PC-3 (cell line): ENCODE results near the gene ASB2. TPM values are rescaled to one million over a fixed set of nuclear protein-coding genes. Genes with fewer than 3 reads are reported as not detected.

ENCODE experiments used
- ATAC-seq: fragments of 200-7000 bp; cut with Tn5 transposase; 2 replicates; pipeline ENCODE4 v1.9.1; 2020; ENCODE audit warnings: mild to moderate bottlenecking, moderate library complexity
- BruUV-seq: library from RNA; stranded (reverse); fragments of 400-500 nt; replicated peaks from 2 replicates; lab custom pipeline; 2021; lab: Mats Ljungman, UMichigan
- CTCF ChIA-PET: fragments of 300-600 bp; sonication (Branson Sonifier 250); formaldehyde crosslinking; loops from one replicate; lab custom pipeline; 2022; ENCODE audit warnings: antibody characterized with exemption; lab: Charles Lee
- POLR2A ChIA-PET: fragments of 300-600 bp; sonication (Branson Sonifier 250); formaldehyde crosslinking; loops from one replicate; lab custom pipeline; 2022; ENCODE audit warnings: antibody characterized with exemption; ENCODE audit not compliant: unreplicated experiment; lab: Charles Lee
- DNase-seq: peaks from one replicate; pipeline ENCODE4 v3.0.0-alpha.2; 2015
- H2AFZ ChIP-seq: fragments of 300-600 bp; sonication (generic); 2 replicates; pipeline ENCODE4 v1.6.0; 2016; ENCODE audit warnings: antibody characterized with exemption, low read length
- H3F3A ChIP-seq: fragments of 300-600 bp; sonication (generic); one replicate; pipeline ENCODE4 v1.6.0; 2017; ENCODE audit warnings: antibody characterized with exemption, low read length, control low read depth, mild to moderate bottlenecking; ENCODE audit not compliant: unreplicated experiment
- H3K27ac ChIP-seq: fragments of 300-600 bp; sonication (generic); 2 replicates; pipeline ENCODE4 v1.5.1; 2016; ENCODE audit warnings: mild to moderate bottlenecking, low read length
- H3K27me3 ChIP-seq: fragments of 300-600 bp; sonication (generic); 2 replicates; pipeline ENCODE4 v1.6.1; 2016; ENCODE audit warnings: low read length, mixed read lengths
- H3K36me3 ChIP-seq: fragments of 300-600 bp; sonication (generic); 2 replicates; pipeline ENCODE4 v1.6.1; 2016; ENCODE audit warnings: low read depth, mixed run types, low read length, mixed read lengths
- H3K4me1 ChIP-seq: fragments of 300-600 bp; sonication (generic); 2 replicates; pipeline ENCODE4 v1.5.1; 2016; ENCODE audit warnings: low read length; ENCODE audit not compliant: insufficient read depth
- H3K4me2 ChIP-seq: fragments of 300-600 bp; sonication (generic); 2 replicates; pipeline ENCODE4 v1.6.0; 2016; ENCODE audit warnings: low read length
- H3K4me3 ChIP-seq: fragments of 300-600 bp; sonication (generic); 2 replicates; pipeline ENCODE4 v1.5.1; 2016; ENCODE audit warnings: mild to moderate bottlenecking, low read length, mixed read lengths
- H3K79me2 ChIP-seq: fragments of 300-600 bp; sonication (generic); 2 replicates; pipeline ENCODE4 v1.6.1; 2017; ENCODE audit warnings: low read length, mixed read lengths
- H3K9ac ChIP-seq: fragments of 300-600 bp; sonication (generic); 2 replicates; pipeline ENCODE4 v1.6.0; 2016; ENCODE audit warnings: mild to moderate bottlenecking, low read length
- H3K9me2 ChIP-seq: fragments of 300-600 bp; sonication (generic); replicated peaks from 2 replicates; pipeline ENCODE4 v1.6.1; 2016; ENCODE audit warnings: mixed run types, low read length, mixed read lengths
- H3K9me3 ChIP-seq: fragments of 300-600 bp; sonication (generic); 2 replicates; pipeline ENCODE4 v1.6.1; 2016; ENCODE audit warnings: low read length, mixed read lengths
- H4K20me1 ChIP-seq: fragments of 300-600 bp; sonication (generic); 2 replicates; pipeline ENCODE4 v1.6.1; 2016; ENCODE audit warnings: low read length, mixed read lengths
- EZH2 ChIP-seq: fragments of 300-600 bp; sonication (generic); IDR thresholded peaks from one replicate; pipeline ENCODE4 v1.6.1; 2017; ENCODE audit warnings: antibody characterized with exemption, mild to moderate bottlenecking, low read length; ENCODE audit not compliant: unreplicated experiment
- EZH2phosphoT487 ChIP-seq: fragments of 300-600 bp; sonication (generic); IDR thresholded peaks from 2 replicates; pipeline ENCODE4 v1.6.1; 2018; ENCODE audit warnings: mild to moderate bottlenecking, antibody characterized with exemption, low read length, borderline replicate concordance
- intact Hi-C: fragments of 100-400 bp; cut with micrococcal nuclease; formaldehyde crosslinking; loops from 2 replicates; pipeline ENCODE4 v1.9.0; 2023
- total RNA-seq: library from RNA; depleted of rRNA; stranded (reverse); fragments of >200 nt; gene quantifications from 2 replicates; pipeline ENCODE4 v1.2.3, GENCODE V29; 2014
- TF ChIP-seq, protein P1 (sequence below): fragments of 300-600 bp; sonication (generic); conservative IDR thresholded peaks from 2 replicates; pipeline ENCODE4 v1.5.1; 2017; ENCODE audit warnings: antibody characterized with exemption, low read depth, mild to moderate bottlenecking, low read length

The ASB2 gene
- total RNA-seq, 1 experiment from 2014 or later = 0.22 TPM

DNA sequence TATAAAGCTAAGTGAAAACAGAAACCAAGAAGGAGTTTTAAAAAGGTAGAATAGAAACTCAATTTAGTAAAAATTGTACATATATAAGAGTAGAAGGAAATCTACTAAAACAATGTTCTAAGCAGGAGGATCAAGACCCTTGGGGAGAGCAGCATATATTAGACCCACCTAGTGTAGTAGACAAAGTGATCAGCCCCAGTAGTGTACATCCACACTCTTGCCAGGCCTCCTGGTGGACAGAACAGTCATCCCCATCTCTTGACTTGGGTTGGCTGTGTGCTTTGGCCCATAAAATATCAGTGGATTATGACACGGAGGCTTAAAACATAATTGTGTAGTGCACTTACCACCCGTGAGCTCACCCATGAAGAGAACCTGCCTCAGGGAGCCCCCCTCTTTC lies 38.9 kb upstream of the ASB2 start:
- no peak for ATAC-seq
- Histone ChIP-seq H3K9ac (no peak overlapping the region), H3K4me1 (peaks cover 6% of the 10 kb centered on the region; the same call in 1 of the 2 replicates), H3K9me3 (no peaks in the 10 kb centered on the region), H4K20me1 (no peaks in the 10 kb centered on the region), H3K9me2 (no peaks in the 10 kb centered on the region), H3K4me3 (no peak overlapping the region), H3K27ac (no peak overlapping the region), H3K36me3 (no peaks in the 10 kb centered on the region), H3F3A (no peaks in the 10 kb centered on the region), H3K4me2 (no peak overlapping the region), H3K27me3 (no peaks in the 10 kb centered on the region), H2AFZ (no peak overlapping the region), H3K79me2 (no peaks in the 10 kb centered on the region)
- DNase-seq = no peak
- ChIA-PET POLR2A (interaction anchor here (0.5 kb wide), 1 partner anchor 684 kb away, joined by 5 read pairs; no protein-coding TSS in a partner anchor), CTCF (no interaction called here)
- BruUV-seq = no TSS peak
- TF ChIP-seq, protein P1, sequence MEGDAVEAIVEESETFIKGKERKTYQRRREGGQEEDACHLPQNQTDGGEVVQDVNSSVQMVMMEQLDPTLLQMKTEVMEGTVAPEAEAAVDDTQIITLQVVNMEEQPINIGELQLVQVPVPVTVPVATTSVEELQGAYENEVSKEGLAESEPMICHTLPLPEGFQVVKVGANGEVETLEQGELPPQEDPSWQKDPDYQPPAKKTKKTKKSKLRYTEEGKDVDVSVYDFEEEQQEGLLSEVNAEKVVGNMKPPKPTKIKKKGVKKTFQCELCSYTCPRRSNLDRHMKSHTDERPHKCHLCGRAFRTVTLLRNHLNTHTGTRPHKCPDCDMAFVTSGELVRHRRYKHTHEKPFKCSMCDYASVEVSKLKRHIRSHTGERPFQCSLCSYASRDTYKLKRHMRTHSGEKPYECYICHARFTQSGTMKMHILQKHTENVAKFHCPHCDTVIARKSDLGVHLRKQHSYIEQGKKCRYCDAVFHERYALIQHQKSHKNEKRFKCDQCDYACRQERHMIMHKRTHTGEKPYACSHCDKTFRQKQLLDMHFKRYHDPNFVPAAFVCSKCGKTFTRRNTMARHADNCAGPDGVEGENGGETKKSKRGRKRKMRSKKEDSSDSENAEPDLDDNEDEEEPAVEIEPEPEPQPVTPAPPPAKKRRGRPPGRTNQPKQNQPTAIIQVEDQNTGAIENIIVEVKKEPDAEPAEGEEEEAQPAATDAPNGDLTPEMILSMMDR = no peak
- no peak for TF ChIP-seq EZH2
- no peak for TF ChIP-seq EZH2phosphoT487
- intact Hi-C loops = no loop called here

DNA sequence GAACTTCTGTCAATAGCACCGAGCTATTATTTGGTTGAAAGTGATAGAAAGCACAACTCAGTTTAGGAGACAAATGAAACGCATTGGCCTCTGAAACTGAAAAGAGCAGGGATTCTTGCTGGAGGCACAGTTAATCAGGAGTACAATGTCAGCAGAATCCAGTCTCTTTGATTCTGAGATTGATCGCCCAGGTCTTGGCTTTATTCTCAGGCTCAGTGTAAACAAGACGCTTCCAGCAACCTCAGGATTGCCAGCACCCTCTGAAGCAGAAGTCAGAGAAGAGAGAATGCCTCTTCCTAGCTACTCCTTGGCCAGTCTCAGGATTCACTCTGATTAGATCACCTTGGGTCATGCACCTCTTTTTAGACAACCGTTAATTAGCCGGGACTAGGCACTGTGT lies 38.0 kb upstream of the ASB2 start:
- intact Hi-C loops = no loop called here
- POLR2A ChIA-PET = interaction anchor here (0.5 kb wide), 1 partner anchor 683 kb away, joined by 5 read pairs; no protein-coding TSS in a partner anchor
- no peaks in the 10 kb centered on the region for H4K20me1 ChIP-seq

DNA sequence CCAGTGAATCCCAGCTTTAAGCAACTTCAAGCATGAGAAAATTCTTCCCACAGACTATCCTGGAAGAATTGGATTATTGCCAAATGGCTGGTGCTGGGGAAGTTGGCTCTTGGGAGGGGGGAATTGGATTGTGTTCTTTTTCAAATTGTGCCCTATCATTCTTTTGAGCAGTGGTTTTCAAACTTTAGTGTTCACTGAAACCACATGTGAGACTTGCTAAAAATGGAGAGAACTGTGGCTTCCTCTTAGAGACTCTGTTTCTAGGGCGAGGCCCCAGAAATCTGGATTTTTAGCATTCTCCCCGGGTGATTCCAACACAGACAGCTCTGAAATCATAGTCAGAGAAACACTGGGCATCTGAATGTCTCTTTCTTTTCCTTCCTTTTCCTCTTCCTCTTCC lies 35.4 kb upstream of the ASB2 start:
- TF ChIP-seq EZH2phosphoT487 (no peak), EZH2 (no peak)
- TF ChIP-seq, protein P1 = no peak
- Histone ChIP-seq H3F3A (no peaks in the 10 kb centered on the region), H3K27ac (no peak overlapping the region), H2AFZ (no peak overlapping the region), H4K20me1 (no peaks in the 10 kb centered on the region), H3K4me2 (no peak overlapping the region), H3K4me3 (no peak overlapping the region), H3K79me2 (no peaks in the 10 kb centered on the region), H3K9me3 (no peaks in the 10 kb centered on the region), H3K36me3 (no peaks in the 10 kb centered on the region), H3K9ac (no peak overlapping the region), H3K4me1 (0 out of 2 replicates have a peak, but pooled peaks cover 7% of the 10 kb centered on the region), H3K9me2 (no peaks in the 10 kb centered on the region), H3K27me3 (no peaks in the 10 kb centered on the region)
- ATAC-seq (no peak), DNase-seq (no peak)
- no TSS peak for BruUV-seq
- intact Hi-C loops = no loop called here
- CTCF ChIA-PET = no interaction called here
- POLR2A ChIA-PET = no interaction called here

More for the DNA sequence above, 38.0 kb upstream of the ASB2 start:
- TF ChIP-seq EZH2phosphoT487 = no peak
- TF ChIP-seq EZH2 = no peak
- TF ChIP-seq, protein P1 = no peak
- Histone ChIP-seq H3K79me2 (no peaks in the 10 kb centered on the region), H3K9ac (no peak overlapping the region), H3K9me3 (no peaks in the 10 kb centered on the region), H3K27ac (no peak overlapping the region), H3K36me3 (no peaks in the 10 kb centered on the region), H3F3A (no peaks in the 10 kb centered on the region), H3K4me1 (peaks cover 10% of the 10 kb centered on the region; the same call in 1 of the 2 replicates), H3K4me2 (no peak overlapping the region), H3K4me3 (no peak overlapping the region), H2AFZ (no peak overlapping the region), H3K27me3 (no peaks in the 10 kb centered on the region), H3K9me2 (no peaks in the 10 kb centered on the region)
- no peak for ATAC-seq
- DNase-seq = no peak
- CTCF ChIA-PET = no interaction called here
- no TSS peak for BruUV-seq
